Activated CD4-positive, alpha-beta T cell treated with anti-CD3 and anti-CD28 coated beads for 36 hours (primary cell): ENCODE results near the gene ANKRD61. TPM values are rescaled to one million over a fixed set of nuclear protein-coding genes. Genes with fewer than 3 reads are reported as not detected.
"Not testable (repeated sequence)": the region's sequence is repeated elsewhere in the genome, so short reads cannot be mapped to it uniquely, and the experiment has no call there.

ENCODE experiments used
- ATAC-seq: fragments of 200-7000 bp; cut with Tn5 transposase; one replicate; pipeline ENCODE4 v1.10.0; 2021; ENCODE audit warnings: mild to moderate bottlenecking, moderate library complexity
- CTCF ChIA-PET: fragments of 350-600 bp; sonication (Branson Sonifier 250); formaldehyde crosslinking; loops from one replicate; lab custom pipeline; 2021; ENCODE audit warnings: antibody characterized with exemption; lab: Charles Lee
- POLR2A ChIA-PET: fragments of 350-600 bp; sonication (Branson Sonifier 250); formaldehyde crosslinking; loops from one replicate; lab custom pipeline; 2021; ENCODE audit warnings: antibody characterized with exemption, inconsistent platforms; lab: Charles Lee
- DNase-seq: peaks from one replicate; pipeline ENCODE4 v3.0.0-alpha.2; 2020
- H3K27ac Mint-ChIP-seq: one replicate; pipeline ENCODE4 v1.8.0; 2021; ENCODE audit warnings: mixed read lengths
- H3K27me3 Mint-ChIP-seq: one replicate; pipeline ENCODE4 v1.8.0; 2021; ENCODE audit warnings: mixed read lengths
- H3K36me3 Mint-ChIP-seq: one replicate; pipeline ENCODE4 v1.8.0; 2021; ENCODE audit warnings: low read depth, mixed read lengths
- H3K4me1 Mint-ChIP-seq: one replicate; pipeline ENCODE4 v1.8.0; 2021; ENCODE audit warnings: mixed read lengths
- H3K4me3 Mint-ChIP-seq: one replicate; pipeline ENCODE4 v1.8.0; 2021; ENCODE audit warnings: mild to moderate bottlenecking, moderate library complexity, mixed read lengths
- H3K9me3 Mint-ChIP-seq: one replicate; pipeline ENCODE4 v1.8.0; 2021; ENCODE audit warnings: low read depth, mixed read lengths
- intact Hi-C, 2 experiments: fragments of 100-400 bp; cut with DNase I in 1 of 2; cut with micrococcal nuclease in 1 of 2; formaldehyde crosslinking; loops; one replicate each; pipeline versions ENCODE4 v1.14.2 to v1.15.1; 2022 to 2024; cut with DNase I, micrococcal nuclease
- total RNA-seq, 2 experiments: library from RNA; stranded (reverse); gene quantifications; one replicate each; pipeline ENCODE4 v1.2.3, GENCODE V29; 2021

Gene ANKRD61
- total RNA-seq, 2 experiments from 2014 or later: 0.19 to 0.32 TPM

DNA sequence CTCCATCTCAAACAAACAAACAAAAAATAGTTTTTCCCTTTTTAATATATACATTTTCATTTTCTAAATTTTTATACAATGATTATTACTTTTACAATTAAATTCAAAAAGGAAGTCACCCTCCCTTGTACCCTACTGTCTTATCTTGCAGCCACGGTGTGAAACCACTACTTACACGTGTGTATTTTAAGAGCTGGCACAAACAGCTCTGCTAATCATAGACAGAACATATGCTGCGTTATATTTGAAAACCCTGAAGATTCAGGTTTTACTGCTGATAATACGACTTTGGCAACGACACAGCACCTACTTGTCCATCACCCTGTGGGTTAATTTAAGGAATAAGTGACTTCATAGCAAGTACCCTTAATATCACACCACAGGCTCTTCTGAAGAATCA is 991 bp downstream of the ANKRD61 start:
- no peak for DNase-seq
- Mint-ChIP-seq H3K4me3 (no peak overlapping the region), H3K36me3 (peaks cover 39% of the 10 kb centered on the region), H3K4me1 (peaks cover 7% of the 10 kb centered on the region), H3K9me3 (no peaks in the 10 kb centered on the region), H3K27ac (no peak overlapping the region), H3K27me3 (no peaks in the 10 kb centered on the region)
- CTCF ChIA-PET: interaction anchor here (0.7 kb wide), 1 partner anchor 10 kb away, joined by 5 read pairs; no protein-coding TSS in a partner anchor
- ATAC-seq: no peak
- POLR2A ChIA-PET: no interaction called here
- intact Hi-C loops: no loop called here

GRCh38 chr7:6032641-6033040 is 1.5 kb downstream of the ANKRD61 start:
- ChIA-PET CTCF (interaction anchor here (0.7 kb wide), 1 partner anchor 10 kb away, joined by 5 read pairs; no protein-coding TSS in a partner anchor), POLR2A (no interaction called here)
- Mint-ChIP-seq H3K27me3 (no peaks in the 10 kb centered on the region), H3K27ac (no peak overlapping the region), H3K4me1 (peaks cover 3% of the 10 kb centered on the region), H3K4me3 (no peak overlapping the region), H3K9me3 (no peaks in the 10 kb centered on the region), H3K36me3 (peaks cover 34% of the 10 kb centered on the region)
- intact Hi-C loops: no loop called here
- DNase-seq: no peak
- ATAC-seq: no peak

DNA sequence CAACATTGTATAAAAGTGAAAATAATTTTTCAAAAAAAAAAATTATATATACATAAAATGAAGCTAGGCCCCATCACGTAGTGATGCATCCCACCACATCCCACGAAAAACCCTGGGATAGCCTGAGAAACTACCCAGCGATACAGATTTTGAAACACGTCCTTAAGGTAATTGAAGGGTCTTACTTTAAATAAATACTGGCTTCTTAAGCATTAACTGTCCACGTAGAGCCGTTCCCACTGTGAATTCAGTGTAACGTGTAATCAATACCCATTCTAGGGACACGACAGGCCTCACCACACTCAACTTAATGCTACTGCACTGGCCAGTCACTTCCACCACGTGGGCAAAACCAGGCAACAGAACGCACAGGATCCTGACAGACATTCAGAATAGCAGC is 4.0 kb downstream of the ANKRD61 start:
- ATAC-seq (no peak), DNase-seq (no peak)
- intact Hi-C loops: no loop called here
- H3K9me3 Mint-ChIP-seq: no peaks in the 10 kb centered on the region
- H3K27ac Mint-ChIP-seq: no peak overlapping the region
- POLR2A ChIA-PET: no interaction called here
- H3K4me1 Mint-ChIP-seq: peaks cover 3% of the 10 kb centered on the region
- CTCF ChIA-PET: interaction anchor here (1.3 kb wide), 1 partner anchor 14 kb away, joined by 3 read pairs; no protein-coding TSS in a partner anchor
- no peaks in the 10 kb centered on the region for H3K27me3 Mint-ChIP-seq
- no peak overlapping the region for H3K4me3 Mint-ChIP-seq
- peaks cover 29% of the 10 kb centered on the region for H3K36me3 Mint-ChIP-seq

GRCh38 chr7:6035686-6036085 is 4.5 kb downstream of the ANKRD61 start:
- ATAC-seq (no peak), DNase-seq (no peak)
- peaks cover 33% of the 10 kb centered on the region for H3K36me3 Mint-ChIP-seq
- no peak overlapping the region for H3K27ac Mint-ChIP-seq
- intact Hi-C loops: no loop called here
- ChIA-PET CTCF (interaction anchor here (1.3 kb wide), 1 partner anchor 15 kb away, joined by 3 read pairs; no protein-coding TSS in a partner anchor), POLR2A (no interaction called here)
- no peaks in the 10 kb centered on the region for H3K9me3 Mint-ChIP-seq
- H3K4me3 Mint-ChIP-seq: no peak overlapping the region
- peaks cover 3% of the 10 kb centered on the region for H3K4me1 Mint-ChIP-seq
- no peaks in the 10 kb centered on the region for H3K27me3 Mint-ChIP-seq

- intact Hi-C loops: no loop called here
- no peak overlapping the region for H3K27ac Mint-ChIP-seq
- no peaks in the 10 kb centered on the region for H3K9me3 Mint-ChIP-seq
- no peak for ATAC-seq
- ChIA-PET POLR2A (no interaction called here), CTCF (interaction anchor here (0.6 to 1.6 kb wide), 3 partner anchors 9 to 41 kb away, joined by 3 to 6 read pairs (median 3); partner anchors contain the start of genes AIMP2 and PMS2)
- H3K36me3 Mint-ChIP-seq: peaks cover 30% of the 10 kb centered on the region
- H3K27me3 Mint-ChIP-seq: no peaks in the 10 kb centered on the region
- no peak overlapping the region for H3K4me3 Mint-ChIP-seq
- no peak for DNase-seq
- peaks cover 5% of the 10 kb centered on the region for H3K4me1 Mint-ChIP-seq
Observed at GRCh38 chr7:6049780-6050179, 18.6 kb downstream of the ANKRD61 start.

DNA sequence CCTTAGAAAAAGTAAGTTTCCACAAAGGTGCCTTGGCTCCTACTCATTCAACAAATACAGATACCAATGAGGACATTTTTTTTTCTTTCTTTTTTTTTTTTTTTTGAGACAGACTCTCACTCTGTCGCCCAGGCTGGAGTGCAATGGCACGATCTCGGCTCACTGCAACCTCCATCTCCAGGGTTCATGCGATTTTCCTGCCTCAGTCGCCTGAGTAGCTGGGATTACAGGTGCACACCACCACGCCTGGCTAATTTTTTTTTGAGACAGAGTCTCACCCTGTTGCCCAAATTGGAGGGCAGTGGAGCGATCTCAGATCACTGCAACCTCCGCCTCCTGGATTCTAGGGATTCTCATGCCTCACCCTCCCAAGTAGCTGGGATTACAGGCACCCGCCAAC is 20.0 kb downstream of the ANKRD61 start:
- ChIA-PET CTCF (interaction anchor here (0.7 kb wide), 1 partner anchor 281 kb away, joined by 3 read pairs; no protein-coding TSS in a partner anchor), POLR2A (interaction anchor here (0.7 kb wide), 1 partner anchor 303 kb away, joined by 3 read pairs; no protein-coding TSS in a partner anchor)
- DNase-seq, ATAC-seq, H3K27me3 Mint-ChIP-seq, H3K4me3 Mint-ChIP-seq, intact Hi-C loops, H3K4me1 Mint-ChIP-seq, H3K27ac Mint-ChIP-seq, H3K9me3 Mint-ChIP-seq: not testable (repeated sequence)
- peaks cover 31% of the 10 kb centered on the region for H3K36me3 Mint-ChIP-seq

DNA sequence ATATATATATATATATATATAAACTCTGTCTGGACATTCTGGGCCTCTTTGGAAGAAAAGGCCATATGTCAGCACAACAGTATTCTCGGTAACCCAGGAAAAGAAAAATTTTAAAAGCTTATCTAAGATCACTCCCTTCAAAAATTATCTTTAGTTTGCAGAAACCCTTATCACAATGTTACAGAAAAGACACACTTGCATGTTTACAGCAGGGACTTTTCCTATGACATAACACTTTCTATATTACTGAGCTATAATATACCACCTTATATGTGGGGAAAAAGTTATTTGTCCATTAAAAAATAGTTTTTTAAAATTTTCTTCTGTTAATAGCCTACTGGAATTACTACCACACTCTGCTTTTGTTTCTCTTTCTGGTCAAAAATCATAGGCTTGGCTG is 25.4 kb downstream of the ANKRD61 start:
- Mint-ChIP-seq H3K27me3 (no peaks in the 10 kb centered on the region), H3K27ac (no peak overlapping the region), H3K4me1 (peaks cover 21% of the 10 kb centered on the region), H3K36me3 (peaks cover 20% of the 10 kb centered on the region), H3K9me3 (no peaks in the 10 kb centered on the region), H3K4me3 (no peak overlapping the region)
- no peak for ATAC-seq
- intact Hi-C loops: no loop called here
- ChIA-PET CTCF (interaction anchor here (0.6 to 1.5 kb wide), 5 partner anchors 28 to 267 kb away, joined by 3 to 4 read pairs (median 3); no protein-coding TSS in a partner anchor), POLR2A (interaction anchor here (0.7 kb wide), 1 partner anchor 67 kb away, joined by 6 read pairs; no protein-coding TSS in a partner anchor)
- DNase-seq: no peak

DNA sequence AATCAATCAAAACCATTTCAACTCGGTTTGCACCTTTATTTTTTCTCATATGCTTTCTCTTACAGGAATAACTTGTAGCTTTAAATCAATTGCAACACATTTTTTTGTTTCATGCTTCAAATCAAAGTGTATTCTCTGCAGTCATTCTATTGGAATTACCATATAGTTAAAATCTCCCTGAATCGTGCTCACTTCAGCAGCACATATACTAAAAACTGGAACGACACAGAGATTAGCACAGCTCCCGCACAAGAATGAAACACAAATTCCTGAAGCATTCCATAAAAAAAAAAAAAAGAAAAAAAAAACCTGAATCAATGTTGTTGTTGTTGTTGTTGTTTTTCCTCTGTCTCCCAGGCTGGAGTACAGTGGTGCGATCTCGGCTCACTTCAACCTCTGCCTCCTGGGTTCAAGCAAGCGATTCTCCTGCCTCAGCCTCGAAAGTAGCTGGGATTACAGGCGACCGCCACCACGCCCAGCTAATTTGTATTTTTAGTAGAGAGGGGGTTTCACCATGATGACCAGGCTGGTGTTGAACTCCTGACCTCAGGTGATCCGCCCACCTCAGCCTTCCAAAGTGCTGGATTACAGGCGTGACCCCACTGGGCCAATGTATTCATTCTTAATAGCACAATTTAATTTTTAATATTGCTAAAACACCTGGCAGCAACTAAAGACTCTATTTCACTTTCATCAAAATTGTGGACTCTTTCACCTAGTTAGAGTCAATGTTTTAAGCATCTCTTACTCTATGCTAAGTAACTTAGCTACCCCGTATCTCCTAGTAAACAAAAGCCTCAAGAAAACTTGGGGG is 26.3 kb downstream of the ANKRD61 start:
- Mint-ChIP-seq H3K27ac (peak overlapping the region; percentile 96), H3K9me3 (no peaks in the 10 kb centered on the region), H3K4me1 (peaks cover 21% of the 10 kb centered on the region), H3K4me3 (peak overlapping the region; percentile 86), H3K27me3 (no peaks in the 10 kb centered on the region), H3K36me3 (peaks cover 19% of the 10 kb centered on the region)
- DNase-seq: no peak
- ATAC-seq: no peak
- intact Hi-C loops: no loop called here
- ChIA-PET POLR2A (interaction anchor here (0.6 to 0.8 kb wide), 3 partner anchors 48 to 279 kb away, joined by 3 to 8 read pairs (median 6); partner anchors contain the start of genes AIMP2 and PMS2), CTCF (interaction anchor here (0.6 to 1.5 kb wide), 5 partner anchors 27 to 1047 kb away, joined by 3 to 4 read pairs (median 3); no protein-coding TSS in a partner anchor)

DNA sequence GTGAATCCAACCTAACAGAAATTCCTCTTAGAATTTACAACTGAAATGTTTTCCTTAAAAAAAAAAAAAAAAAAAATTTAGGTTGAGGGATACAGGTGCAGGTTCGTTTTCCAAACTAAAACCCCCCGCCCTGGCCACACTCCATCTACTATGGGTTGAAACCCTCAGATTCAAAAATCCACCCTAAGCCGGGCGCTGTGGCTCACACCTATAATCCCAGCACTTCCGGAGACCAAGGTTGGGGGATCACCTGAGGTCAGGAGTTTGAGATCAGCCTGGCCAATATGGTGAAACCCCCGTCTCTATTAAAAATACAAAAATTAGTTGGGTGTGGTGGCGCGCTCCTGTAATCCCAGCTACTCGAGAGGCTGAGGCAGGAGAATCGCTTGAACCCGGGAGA is 28.8 kb downstream of the ANKRD61 start:
- H3K9me3 Mint-ChIP-seq, ATAC-seq, H3K4me3 Mint-ChIP-seq, H3K27ac Mint-ChIP-seq, DNase-seq, H3K36me3 Mint-ChIP-seq, intact Hi-C loops, H3K27me3 Mint-ChIP-seq, POLR2A ChIA-PET: not testable (repeated sequence)
- H3K4me1 Mint-ChIP-seq: peaks cover 19% of the 10 kb centered on the region
- CTCF ChIA-PET: interaction anchor here (1.1 kb wide), 1 partner anchor 10 kb away, joined by 3 read pairs; no protein-coding TSS in a partner anchor

- DNase-seq (no peak), ATAC-seq (no peak)
- Mint-ChIP-seq H3K27me3 (no peaks in the 10 kb centered on the region), H3K9me3 (no peaks in the 10 kb centered on the region), H3K4me1 (no peaks in the 10 kb centered on the region), H3K36me3 (no peaks in the 10 kb centered on the region), H3K4me3 (no peak overlapping the region), H3K27ac (no peak overlapping the region)
- ChIA-PET POLR2A (no interaction called here), CTCF (no interaction called here)
- intact Hi-C loops: no loop called here
Observed at GRCh38 chr7:6071406-6071805, 40.2 kb downstream of the ANKRD61 start.

GRCh38 chr7:6074612-6075380 is 43.6 kb downstream of the ANKRD61 start:
- intact Hi-C loops: no loop called here
- POLR2A ChIA-PET: no interaction called here
- no peaks in the 10 kb centered on the region for H3K27me3 Mint-ChIP-seq
- no peak for ATAC-seq
- no peak overlapping the region for H3K4me3 Mint-ChIP-seq
- H3K27ac Mint-ChIP-seq: no peak overlapping the region
- H3K4me1 Mint-ChIP-seq: peaks cover 2% of the 10 kb centered on the region
- no peaks in the 10 kb centered on the region for H3K36me3 Mint-ChIP-seq
- no peak for DNase-seq
- no peaks in the 10 kb centered on the region for H3K9me3 Mint-ChIP-seq
- CTCF ChIA-PET: no interaction called here
